HL-60 (cell line): ENCODE data around the gene CMYA5.

ENCODE experiments used
- GABPA ChIP-seq: IDR thresholded peaks from 2 replicates; pipeline ENCODE4 v1.6.1; 2012; ENCODE audit warnings: low read depth
- POLR2AphosphoS5 ChIP-seq: IDR thresholded peaks from 2 replicates; pipeline ENCODE4 v1.6.1; 2012; ENCODE audit warnings: low read depth
- TF ChIP-seq, protein P1 (sequence below): IDR thresholded peaks from one replicate; pipeline ENCODE4 v1.5.1; 2011; ENCODE audit warnings: low read length, control low read depth, inconsistent platforms; ENCODE audit not compliant: insufficient read depth

DNA sequence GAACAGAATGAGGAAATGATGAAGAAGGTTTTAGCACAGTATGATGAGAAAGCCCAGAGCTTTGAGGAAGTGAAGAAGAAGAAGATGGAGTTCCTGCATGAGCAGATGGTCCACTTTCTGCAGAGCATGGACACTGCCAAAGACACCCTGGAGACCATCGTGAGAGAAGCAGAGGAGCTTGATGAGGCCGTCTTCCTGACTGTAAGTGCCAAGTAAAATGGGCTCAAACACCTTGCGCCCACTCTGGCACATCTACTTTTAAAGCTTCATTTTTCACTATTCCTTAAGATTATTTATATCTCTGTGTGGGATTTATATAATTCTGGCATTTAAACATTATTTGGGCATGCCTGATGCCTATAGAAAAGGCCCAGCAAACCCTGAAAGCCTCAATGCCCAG lies 55.6 kb downstream of the CMYA5 start:
- TF ChIP-seq POLR2AphosphoS5 (no peak), GABPA (no peak)
- TF ChIP-seq, protein P1, sequence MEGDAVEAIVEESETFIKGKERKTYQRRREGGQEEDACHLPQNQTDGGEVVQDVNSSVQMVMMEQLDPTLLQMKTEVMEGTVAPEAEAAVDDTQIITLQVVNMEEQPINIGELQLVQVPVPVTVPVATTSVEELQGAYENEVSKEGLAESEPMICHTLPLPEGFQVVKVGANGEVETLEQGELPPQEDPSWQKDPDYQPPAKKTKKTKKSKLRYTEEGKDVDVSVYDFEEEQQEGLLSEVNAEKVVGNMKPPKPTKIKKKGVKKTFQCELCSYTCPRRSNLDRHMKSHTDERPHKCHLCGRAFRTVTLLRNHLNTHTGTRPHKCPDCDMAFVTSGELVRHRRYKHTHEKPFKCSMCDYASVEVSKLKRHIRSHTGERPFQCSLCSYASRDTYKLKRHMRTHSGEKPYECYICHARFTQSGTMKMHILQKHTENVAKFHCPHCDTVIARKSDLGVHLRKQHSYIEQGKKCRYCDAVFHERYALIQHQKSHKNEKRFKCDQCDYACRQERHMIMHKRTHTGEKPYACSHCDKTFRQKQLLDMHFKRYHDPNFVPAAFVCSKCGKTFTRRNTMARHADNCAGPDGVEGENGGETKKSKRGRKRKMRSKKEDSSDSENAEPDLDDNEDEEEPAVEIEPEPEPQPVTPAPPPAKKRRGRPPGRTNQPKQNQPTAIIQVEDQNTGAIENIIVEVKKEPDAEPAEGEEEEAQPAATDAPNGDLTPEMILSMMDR = no peak
